ENCODE measurements around the gene PODXL2. TPM values are rescaled to one million over a fixed set of nuclear protein-coding genes. Genes with fewer than 3 reads are reported as not detected.

The PODXL2 gene
- total RNA-seq, 1 donor from 2014 or later: 2.2 TPM

DNA sequence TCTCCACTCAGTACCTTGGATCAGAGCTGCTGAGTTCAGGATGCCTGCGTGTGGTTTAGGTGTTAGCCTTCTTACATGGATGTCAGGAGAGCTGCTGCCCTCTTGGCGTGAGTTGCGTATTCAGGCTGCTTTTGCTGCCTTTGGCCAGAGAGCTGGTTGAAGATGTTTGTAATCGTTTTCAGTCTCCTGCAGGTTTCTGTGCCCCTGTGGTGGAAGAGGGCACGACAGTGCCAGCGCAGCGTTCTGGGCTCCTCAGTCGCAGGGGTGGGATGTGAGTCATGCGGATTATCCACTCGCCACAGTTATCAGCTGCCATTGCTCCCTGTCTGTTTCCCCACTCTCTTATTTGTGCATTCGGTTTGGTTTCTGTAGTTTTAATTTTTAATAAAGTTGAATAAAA, 7.0 kb upstream of the PODXL2 start:
- intact Hi-C loops (cut with DNase I): no loop called here
- peak; percentile 31 for DNase-seq (ENCODE audit: low spot score)

- intact Hi-C loops (cut with DNase I): no loop called here
- no peak for DNase-seq (ENCODE audit: low spot score)
Measured at GRCh38 chr3:127622772-127623576, 6.0 kb upstream of the PODXL2 start.

- intact Hi-C loops (cut with DNase I): no loop called here
- peak; percentile 36 for DNase-seq (ENCODE audit: low spot score)
Measured at GRCh38 chr3:127624063-127624462, 4.9 kb upstream of the PODXL2 start.

- DNase-seq (ENCODE audit: low spot score): no peak
- intact Hi-C loops (cut with DNase I): no loop called here
Measured at GRCh38 chr3:127625821-127626220, 3.2 kb upstream of the PODXL2 start.

DNA sequence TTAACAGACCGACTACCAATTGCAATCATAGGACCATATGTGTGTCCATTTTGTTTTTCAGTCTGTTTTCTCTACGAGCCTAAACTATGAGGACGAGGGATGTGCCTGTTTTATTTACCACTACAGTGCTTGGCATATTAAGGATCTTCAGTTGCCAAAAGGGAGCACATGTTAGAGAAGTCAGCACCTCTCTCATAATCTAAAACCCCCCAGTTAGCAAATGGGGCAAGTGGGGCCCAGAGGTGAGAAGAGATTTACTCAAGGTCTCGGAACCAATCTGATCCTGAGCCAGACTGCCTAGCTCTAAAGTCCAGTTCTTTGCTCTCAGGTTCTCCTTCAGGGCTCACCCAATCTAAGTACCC, 578 bp upstream of the PODXL2 start:
- intact Hi-C loops (cut with DNase I): loop anchor here (2.0 kb wide), 1 partner anchor 30 kb away; the partner anchor contains the start of gene MCM2

DNA sequence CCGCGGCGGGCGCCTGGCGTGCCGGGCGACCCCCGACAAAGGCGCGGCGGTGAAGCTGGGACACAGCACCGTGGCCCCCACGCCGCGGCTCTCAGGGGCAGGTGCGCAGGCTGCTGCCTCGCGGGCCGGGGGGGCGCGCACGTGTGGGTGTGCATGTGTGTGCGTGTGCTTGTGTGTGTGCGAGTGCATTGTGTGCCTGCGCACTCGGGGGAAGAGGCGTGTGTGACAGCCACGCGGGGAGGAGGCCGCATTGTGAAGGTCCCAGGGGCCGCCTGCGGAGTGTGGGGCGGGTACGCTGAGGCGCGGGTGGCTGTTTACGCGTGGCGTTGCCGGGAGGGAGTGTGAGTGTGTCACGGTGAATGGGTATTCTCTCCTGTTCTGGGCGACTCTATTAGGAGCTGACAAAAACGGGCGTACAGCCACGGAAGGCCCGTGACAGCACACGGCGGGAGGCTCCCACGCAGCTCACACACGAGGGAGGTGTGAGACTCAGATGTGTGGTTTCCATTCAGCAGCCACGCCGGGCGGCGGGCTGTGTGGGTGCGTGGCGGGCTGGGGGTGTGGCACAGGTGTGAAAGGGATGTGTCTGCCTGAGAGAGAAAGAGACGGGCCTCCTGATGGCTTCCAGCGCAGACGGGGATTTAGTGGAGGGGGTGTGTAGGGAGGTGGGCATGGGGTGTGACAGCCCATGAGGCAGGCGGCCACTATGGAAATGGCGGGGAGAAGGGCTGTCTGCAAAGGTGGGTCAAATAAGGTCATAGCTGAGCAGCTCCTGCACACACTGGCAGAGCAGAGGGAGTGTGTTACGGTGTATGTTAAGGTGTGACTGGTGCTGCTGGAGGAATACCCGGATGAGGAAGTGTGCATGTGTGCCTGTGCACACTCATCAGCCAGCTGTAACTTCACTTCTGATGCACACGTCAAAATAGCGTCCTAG, 750 bp downstream of the PODXL2 start:
- peak; percentile 73 for DNase-seq (ENCODE audit: low spot score)
- intact Hi-C loops (cut with DNase I): loop anchor here (2.0 kb wide), 1 partner anchor 31 kb away; the partner anchor contains the start of gene MCM2

More for the DNA sequence above, 578 bp upstream of the PODXL2 start:
- no peak for DNase-seq (ENCODE audit: low spot score)

DNA sequence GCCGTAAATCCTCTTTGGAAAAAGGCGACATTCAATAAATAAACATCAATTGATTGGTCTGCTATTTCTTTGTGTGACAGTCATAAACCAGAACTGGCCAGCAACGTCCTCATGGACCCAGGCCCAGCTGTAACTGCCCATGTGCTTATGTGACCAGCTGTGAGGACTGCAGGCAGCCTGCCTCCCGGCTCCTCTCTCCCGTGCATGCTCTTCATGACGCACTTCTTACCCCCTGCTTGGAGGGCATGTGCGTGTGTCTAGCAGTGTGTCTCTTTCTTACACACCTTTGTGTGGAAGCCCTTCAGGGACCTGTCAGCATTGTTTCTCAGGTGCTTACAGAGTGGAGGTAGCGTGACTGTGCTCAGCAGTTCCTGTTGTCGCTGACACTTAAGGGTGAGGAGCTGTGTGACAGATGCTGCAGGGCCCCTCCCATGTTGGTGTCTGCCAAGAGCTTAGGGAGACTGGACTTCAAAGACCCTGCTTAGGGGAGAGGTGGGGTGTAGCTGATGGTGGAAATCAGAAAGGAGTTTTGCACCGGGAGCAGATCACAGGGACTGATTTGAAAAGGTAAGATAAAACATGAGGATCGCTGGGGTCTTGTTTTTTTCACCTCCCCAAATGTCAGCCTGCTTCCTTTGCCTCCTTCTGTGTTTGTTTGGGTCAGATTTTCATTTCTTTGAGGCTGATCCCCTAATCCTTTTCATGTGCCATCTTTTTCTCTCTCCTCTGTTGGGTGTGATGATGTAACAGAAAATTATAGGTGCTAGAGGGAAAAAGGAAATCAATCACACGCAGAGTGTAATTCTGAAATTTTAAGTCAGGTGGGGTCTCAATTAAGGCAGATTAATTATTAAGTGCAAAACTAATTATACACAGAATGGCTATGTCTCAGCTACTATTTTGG, 2.1 kb downstream of the PODXL2 start:
- peak; percentile 36 for DNase-seq (ENCODE audit: low spot score)
- intact Hi-C loops (cut with DNase I): no loop called here

DNA sequence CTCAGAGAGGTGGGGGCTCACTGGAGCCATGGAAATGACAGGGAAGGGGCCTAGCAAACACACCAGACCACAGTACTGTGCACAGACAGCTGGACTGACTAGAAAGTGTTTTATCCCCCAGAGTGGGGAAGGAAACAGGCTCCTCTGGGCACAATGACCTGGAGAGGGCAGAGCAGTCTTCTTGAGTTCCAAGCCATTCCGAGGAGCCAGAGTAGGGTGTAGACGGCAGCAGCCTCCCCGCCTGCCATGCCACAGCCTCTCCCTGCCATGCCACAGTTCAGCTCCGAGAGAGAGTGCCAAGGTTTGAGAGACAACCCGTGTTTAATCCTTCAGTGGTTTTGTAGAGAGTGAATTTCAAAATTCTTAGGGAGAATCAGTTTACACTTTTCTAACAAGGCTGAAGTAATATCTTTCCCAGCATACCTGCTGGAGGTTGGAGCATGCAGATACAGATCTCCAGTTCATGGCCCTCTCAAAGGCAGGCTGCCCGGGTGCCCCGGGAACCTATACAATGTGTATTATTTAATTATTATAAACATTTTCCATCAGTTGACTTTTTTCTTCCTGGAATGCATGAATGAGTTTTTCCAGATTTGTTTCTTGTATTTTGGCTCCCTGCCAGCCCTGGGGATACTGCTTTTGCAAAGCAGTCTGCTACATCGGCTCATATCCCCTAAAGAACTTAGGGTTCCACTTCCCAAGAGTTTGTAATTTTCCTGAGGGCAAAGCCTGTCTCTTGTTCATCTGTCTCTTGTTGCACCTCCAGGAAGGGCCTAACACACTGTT, 3.2 kb downstream of the PODXL2 start:
- peak; percentile 65 for DNase-seq (ENCODE audit: low spot score)
- intact Hi-C loops (cut with DNase I): no loop called here

- intact Hi-C loops (cut with DNase I): no loop called here
- DNase-seq (ENCODE audit: low spot score): no peak
Measured at GRCh38 chr3:127634653-127635052, 5.7 kb downstream of the PODXL2 start.

DNA sequence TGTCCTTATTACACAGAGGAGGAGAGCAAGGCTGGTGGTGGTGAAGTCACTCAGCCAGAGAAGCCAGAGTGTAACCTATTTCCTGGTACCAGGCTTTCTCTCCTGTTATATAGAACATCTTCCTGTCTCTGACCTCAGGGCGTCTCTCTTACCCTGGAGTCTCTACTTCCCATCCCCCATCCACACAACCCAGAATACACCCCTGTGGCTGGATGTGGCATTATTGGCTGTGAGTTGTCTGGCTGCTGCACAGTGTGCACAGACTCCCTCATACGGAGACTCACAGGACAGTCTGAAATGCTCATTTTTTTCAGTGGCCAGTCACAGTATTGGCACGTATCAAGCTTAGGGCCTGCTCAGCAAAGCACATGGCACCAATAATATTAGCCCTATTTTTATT, 8.6 kb downstream of the PODXL2 start:
- intact Hi-C loops (cut with DNase I): no loop called here
- peak; percentile 44 for DNase-seq (ENCODE audit: low spot score)

GRCh38 chr3:127637971-127638370, 9.0 kb downstream of the PODXL2 start:
- intact Hi-C loops (cut with DNase I): no loop called here
- no peak for DNase-seq (ENCODE audit: low spot score)

GRCh38 chr3:127639173-127640041, 10.4 kb downstream of the PODXL2 start:
- DNase-seq (ENCODE audit: low spot score): peak; percentile 54
- intact Hi-C loops (cut with DNase I): no loop called here

DNA sequence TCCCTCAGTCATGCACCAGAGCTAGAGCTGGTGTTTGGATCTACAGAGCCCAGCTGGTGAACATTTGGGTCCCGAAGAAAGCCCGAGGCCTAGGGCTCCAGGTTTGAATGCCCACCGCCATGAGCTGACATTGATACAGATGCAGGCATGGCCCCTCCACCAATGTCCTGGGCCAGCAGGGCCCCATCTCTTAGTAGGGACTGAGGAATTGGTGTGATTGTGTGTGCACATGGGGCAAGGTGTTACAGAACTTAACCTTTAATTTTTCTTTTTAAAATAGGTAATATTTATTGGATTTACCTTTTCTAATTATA, 11.0 kb downstream of the PODXL2 start:
- intact Hi-C loops (cut with DNase I): no loop called here
- peak; percentile 20 for DNase-seq (ENCODE audit: low spot score)

GRCh38 chr3:127644641-127645370, 15.8 kb downstream of the PODXL2 start:
- intact Hi-C loops (cut with DNase I): no loop called here
- peak; percentile 46 for DNase-seq (ENCODE audit: low spot score)

DNA sequence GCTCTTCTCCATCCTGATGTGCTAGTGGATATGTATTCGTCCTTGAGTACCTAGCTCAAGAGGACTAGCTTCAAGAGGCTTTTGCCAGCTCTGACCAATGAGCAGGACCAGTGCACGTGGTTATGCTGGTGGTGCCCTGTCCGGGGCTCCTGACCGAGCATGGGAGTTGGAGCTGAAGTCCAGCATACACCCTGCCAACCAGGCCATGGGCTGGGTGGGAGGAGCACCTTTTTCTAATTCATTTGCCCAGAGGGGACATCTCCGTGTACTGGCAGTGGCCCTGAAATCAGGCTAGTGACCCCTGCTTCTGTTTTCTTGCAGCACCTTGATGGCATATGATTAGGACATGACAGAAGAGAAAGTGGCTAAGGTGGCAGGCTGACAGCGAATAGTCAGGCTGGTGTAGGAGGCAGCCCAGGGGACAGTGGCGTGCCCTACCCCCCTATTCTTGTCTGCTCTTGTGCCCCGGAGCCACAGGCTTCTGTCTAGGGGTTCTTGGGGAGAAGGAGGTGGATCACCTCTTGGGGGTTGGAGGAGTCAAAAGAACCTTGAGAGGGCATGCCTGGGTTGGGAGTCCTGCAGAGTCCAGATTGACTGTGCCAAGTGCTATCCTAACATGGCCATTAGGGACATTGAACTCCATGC, 16.5 kb downstream of the PODXL2 start:
- peak; percentile 64 for DNase-seq (ENCODE audit: low spot score)
- intact Hi-C loops (cut with DNase I): no loop called here

DNA sequence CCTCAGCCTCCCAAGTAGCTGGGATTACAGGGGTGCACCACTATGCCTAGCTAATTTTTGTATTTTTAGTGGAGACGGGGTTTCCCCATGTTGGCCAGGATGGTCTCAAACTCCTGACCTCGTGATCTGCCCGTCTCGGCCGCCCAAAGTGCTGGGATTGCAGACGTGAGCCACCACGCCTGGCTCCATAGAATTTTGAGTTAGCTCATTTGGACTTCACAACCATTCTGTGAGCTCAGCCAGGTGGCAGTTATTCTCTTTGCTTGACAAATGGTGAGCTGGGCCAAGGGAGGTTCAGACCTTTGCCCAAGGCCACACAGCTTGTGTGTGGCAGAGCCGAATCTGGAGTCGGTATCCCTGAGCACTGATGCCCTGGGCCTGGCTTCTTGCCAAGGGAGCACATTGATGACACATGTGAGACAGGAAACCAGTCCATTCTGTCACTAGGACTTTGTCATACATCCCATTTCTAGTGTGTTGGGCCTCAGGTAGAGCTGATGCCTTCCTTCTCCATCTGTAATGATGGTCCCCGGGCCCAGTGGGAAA, 17.6 kb downstream of the PODXL2 start:
- peak; percentile 63 for DNase-seq (ENCODE audit: low spot score)
- intact Hi-C loops (cut with DNase I): no loop called here

All from cardiac septum (tissue), 1 donor.